ENCODE results near the gene TMPRSS4. TPM values are rescaled to one million over a fixed set of nuclear protein-coding genes. Genes with fewer than 3 reads are reported as not detected.

Gene TMPRSS4
- total and polyA plus RNA-seq, 4 donors, result 0.08 to 0.33 (median 0.24) TPM; not detected in 1

DNA sequence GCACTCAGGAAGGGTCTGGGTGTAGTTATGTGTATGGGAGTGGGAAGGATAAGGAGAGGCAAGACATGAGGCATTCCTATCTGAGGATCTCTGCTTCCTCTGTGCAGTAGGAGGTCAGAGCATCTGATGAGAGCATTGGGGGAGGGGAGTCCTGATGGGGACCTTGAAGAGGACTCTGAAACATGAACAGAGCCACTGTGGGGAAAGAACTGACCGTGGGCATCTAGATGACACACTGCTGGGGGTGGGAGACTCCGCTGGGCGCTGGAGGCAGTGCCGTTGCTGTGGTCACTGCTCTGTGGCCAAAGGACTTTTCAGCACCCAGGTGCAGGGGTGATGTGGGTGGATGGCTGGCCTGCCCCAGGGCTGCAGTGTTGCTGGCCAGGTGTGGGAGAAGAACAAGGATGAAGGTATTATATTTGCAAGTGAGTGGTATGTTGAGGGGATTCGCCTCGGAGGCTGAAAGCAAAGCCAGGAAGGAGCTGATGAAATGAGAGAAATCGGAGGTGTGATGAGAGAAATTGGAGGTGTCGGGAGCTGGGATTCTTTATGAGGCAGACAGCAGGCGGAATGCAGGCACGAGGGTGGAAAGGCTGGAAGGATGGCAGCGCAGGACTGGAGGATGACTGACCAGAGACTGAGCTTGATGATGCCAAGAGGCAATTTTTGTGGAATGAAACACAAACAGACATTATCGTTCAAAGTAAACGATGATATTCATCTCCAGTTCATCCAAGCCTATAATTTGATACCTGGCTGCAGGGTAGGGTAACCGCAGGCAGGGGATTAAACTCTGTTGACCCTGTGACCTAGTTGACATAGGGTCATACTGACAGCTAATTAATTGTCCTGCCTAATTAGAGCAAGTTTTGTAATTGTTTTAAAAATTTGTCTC is 19.4 kb upstream of the TMPRSS4 start:
- Histone ChIP-seq H3K4me3 (ENCODE audit: low read depth in 1 of 3, low read length in 3 of 3) (no peak overlapping the region), H3K9me3 (ENCODE audit: control insufficient read depth in 4 of 4, low read length in 3 of 4) (no peaks in the 10 kb centered on the region), H3K4me1 (ENCODE audit: control insufficient read depth in 4 of 4, insufficient read depth in 4 of 4, low read length in 3 of 4) (no peaks in the 10 kb centered on the region), H3K9ac (ENCODE audit: low read depth in 1 of 2, low read length in 2 of 2) (no peak overlapping the region), H3K27me3 (ENCODE audit: control insufficient read depth in 4 of 4, insufficient read depth in 4 of 4, low read length in 3 of 4) (no peaks in the 10 kb centered on the region), H3K36me3 (ENCODE audit: control insufficient read depth in 4 of 4, insufficient read depth in 3 of 4, low read depth in 1 of 4, low read length in 3 of 4) (no peaks in the 10 kb centered on the region), H3K27ac (ENCODE audit: low read depth in 1 of 2, low read length in 2 of 2) (no peak overlapping the region)
- 71% methylated on average over 14 of the region's 14 CpGs for WGBS
- DNase-seq (ENCODE audit: low spot score), result no peak
- TF ChIP-seq, protein P1, sequence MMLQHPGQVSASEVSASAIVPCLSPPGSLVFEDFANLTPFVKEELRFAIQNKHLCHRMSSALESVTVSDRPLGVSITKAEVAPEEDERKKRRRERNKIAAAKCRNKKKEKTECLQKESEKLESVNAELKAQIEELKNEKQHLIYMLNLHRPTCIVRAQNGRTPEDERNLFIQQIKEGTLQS (IDR thresholded peaks at IDR 0.05), result no peak
- TF ChIP-seq NR2F2 (IDR thresholded peaks at IDR 0.05), result no peak
- TF ChIP-seq GABPA (IDR thresholded peaks at IDR 0.05 in 1 of 2, conservative IDR thresholded peaks at IDR 0.05 in 1 of 2), result no peak
- no peak for TF ChIP-seq YY1 (IDR thresholded peaks at IDR 0.05)
- TF ChIP-seq, protein P2, sequence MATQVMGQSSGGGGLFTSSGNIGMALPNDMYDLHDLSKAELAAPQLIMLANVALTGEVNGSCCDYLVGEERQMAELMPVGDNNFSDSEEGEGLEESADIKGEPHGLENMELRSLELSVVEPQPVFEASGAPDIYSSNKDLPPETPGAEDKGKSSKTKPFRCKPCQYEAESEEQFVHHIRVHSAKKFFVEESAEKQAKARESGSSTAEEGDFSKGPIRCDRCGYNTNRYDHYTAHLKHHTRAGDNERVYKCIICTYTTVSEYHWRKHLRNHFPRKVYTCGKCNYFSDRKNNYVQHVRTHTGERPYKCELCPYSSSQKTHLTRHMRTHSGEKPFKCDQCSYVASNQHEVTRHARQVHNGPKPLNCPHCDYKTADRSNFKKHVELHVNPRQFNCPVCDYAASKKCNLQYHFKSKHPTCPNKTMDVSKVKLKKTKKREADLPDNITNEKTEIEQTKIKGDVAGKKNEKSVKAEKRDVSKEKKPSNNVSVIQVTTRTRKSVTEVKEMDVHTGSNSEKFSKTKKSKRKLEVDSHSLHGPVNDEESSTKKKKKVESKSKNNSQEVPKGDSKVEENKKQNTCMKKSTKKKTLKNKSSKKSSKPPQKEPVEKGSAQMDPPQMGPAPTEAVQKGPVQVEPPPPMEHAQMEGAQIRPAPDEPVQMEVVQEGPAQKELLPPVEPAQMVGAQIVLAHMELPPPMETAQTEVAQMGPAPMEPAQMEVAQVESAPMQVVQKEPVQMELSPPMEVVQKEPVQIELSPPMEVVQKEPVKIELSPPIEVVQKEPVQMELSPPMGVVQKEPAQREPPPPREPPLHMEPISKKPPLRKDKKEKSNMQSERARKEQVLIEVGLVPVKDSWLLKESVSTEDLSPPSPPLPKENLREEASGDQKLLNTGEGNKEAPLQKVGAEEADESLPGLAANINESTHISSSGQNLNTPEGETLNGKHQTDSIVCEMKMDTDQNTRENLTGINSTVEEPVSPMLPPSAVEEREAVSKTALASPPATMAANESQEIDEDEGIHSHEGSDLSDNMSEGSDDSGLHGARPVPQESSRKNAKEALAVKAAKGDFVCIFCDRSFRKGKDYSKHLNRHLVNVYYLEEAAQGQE (IDR thresholded peaks at IDR 0.05), result no peak
- TF ChIP-seq FOXA1 (IDR thresholded peaks at IDR 0.05), result no peak
- TF ChIP-seq TAF1 (conservative IDR thresholded peaks at IDR 0.05), result no peak
- TF ChIP-seq FOXA2 (IDR thresholded peaks at IDR 0.05), result no peak
- no peak for TF ChIP-seq JUND (IDR thresholded peaks at IDR 0.05)
- TF ChIP-seq, protein P3, sequence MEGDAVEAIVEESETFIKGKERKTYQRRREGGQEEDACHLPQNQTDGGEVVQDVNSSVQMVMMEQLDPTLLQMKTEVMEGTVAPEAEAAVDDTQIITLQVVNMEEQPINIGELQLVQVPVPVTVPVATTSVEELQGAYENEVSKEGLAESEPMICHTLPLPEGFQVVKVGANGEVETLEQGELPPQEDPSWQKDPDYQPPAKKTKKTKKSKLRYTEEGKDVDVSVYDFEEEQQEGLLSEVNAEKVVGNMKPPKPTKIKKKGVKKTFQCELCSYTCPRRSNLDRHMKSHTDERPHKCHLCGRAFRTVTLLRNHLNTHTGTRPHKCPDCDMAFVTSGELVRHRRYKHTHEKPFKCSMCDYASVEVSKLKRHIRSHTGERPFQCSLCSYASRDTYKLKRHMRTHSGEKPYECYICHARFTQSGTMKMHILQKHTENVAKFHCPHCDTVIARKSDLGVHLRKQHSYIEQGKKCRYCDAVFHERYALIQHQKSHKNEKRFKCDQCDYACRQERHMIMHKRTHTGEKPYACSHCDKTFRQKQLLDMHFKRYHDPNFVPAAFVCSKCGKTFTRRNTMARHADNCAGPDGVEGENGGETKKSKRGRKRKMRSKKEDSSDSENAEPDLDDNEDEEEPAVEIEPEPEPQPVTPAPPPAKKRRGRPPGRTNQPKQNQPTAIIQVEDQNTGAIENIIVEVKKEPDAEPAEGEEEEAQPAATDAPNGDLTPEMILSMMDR (IDR thresholded peaks at IDR 0.05; ENCODE audit: low read depth, low read length, missing input control), result no peak

GRCh38 chr11:118058311-118059245 is 18.3 kb upstream of the TMPRSS4 start:
- Histone ChIP-seq H3K4me1 (ENCODE audit: control insufficient read depth in 4 of 4, insufficient read depth in 4 of 4, low read length in 3 of 4) (no peaks in the 10 kb centered on the region), H3K27me3 (ENCODE audit: control insufficient read depth in 4 of 4, insufficient read depth in 4 of 4, low read length in 3 of 4) (no peaks in the 10 kb centered on the region), H3K9me3 (ENCODE audit: control insufficient read depth in 4 of 4, low read length in 3 of 4) (no peaks in the 10 kb centered on the region), H3K36me3 (ENCODE audit: control insufficient read depth in 4 of 4, insufficient read depth in 3 of 4, low read depth in 1 of 4, low read length in 3 of 4) (no peaks in the 10 kb centered on the region), H3K4me3 (ENCODE audit: low read depth in 1 of 3, low read length in 3 of 3) (no peak overlapping the region), H3K27ac (ENCODE audit: low read depth in 1 of 2, low read length in 2 of 2) (no peak overlapping the region), H3K9ac (ENCODE audit: low read depth in 1 of 2, low read length in 2 of 2) (no peak overlapping the region)
- no peak for DNase-seq (ENCODE audit: low spot score)
- WGBS, result 79% methylated on average over 20 of the region's 20 CpGs
- TF ChIP-seq GABPA (IDR thresholded peaks at IDR 0.05 in 1 of 2, conservative IDR thresholded peaks at IDR 0.05 in 1 of 2), result no peak
- TF ChIP-seq, protein P1 (IDR thresholded peaks at IDR 0.05), result no peak
- no peak for TF ChIP-seq EGR1 (IDR thresholded peaks at IDR 0.05; ENCODE audit: low read depth in 2 of 2)
- TF ChIP-seq ZBTB33 (IDR thresholded peaks at IDR 0.05), result no peak
